Activated CD4-positive, alpha-beta memory T cell treated with anti-CD3 and anti-CD28 coated beads for 36 hours (primary cell): ENCODE measurements around the gene CD248. TPM values are rescaled to one million over a fixed set of nuclear protein-coding genes. Genes with fewer than 3 reads are reported as not detected.
"Not testable (repeated sequence)": the region's sequence is repeated elsewhere in the genome, so short reads cannot be mapped to it uniquely, and the experiment has no call there.

ENCODE experiments used
- CTCF ChIA-PET: fragments of 350-600 bp; sonication (Branson Sonifier 250); formaldehyde crosslinking; loops from one replicate; lab custom pipeline; 2021; ENCODE audit warnings: antibody characterized with exemption, inconsistent platforms; lab: Charles Lee
- POLR2A ChIA-PET: fragments of 350-600 bp; sonication (Branson Sonifier 250); formaldehyde crosslinking; loops from one replicate; lab custom pipeline; 2021; ENCODE audit warnings: antibody characterized with exemption; lab: Charles Lee
- DNase-seq: peaks from one replicate; pipeline ENCODE4 v3.0.0-alpha.2; 2020
- H3K27ac Mint-ChIP-seq: one replicate; pipeline ENCODE4 v1.8.0; 2021; ENCODE audit warnings: mixed read lengths
- H3K27me3 Mint-ChIP-seq: one replicate; pipeline ENCODE4 v1.8.0; 2021; ENCODE audit warnings: mixed read lengths
- H3K36me3 Mint-ChIP-seq: one replicate; pipeline ENCODE4 v1.8.0; 2021; ENCODE audit warnings: mixed read lengths
- H3K4me1 Mint-ChIP-seq: one replicate; pipeline ENCODE4 v1.8.0; 2021; ENCODE audit warnings: low read depth, mixed read lengths
- H3K4me3 Mint-ChIP-seq: one replicate; pipeline ENCODE4 v1.8.0; 2021; ENCODE audit warnings: mild to moderate bottlenecking, mixed read lengths
- H3K9me3 Mint-ChIP-seq: one replicate; pipeline ENCODE4 v1.8.0; 2021; ENCODE audit warnings: mixed read lengths
- intact Hi-C: fragments of 100-400 bp; cut with micrococcal nuclease; formaldehyde crosslinking; loops from one replicate; pipeline ENCODE4 v1.15.1; 2023
- total RNA-seq, 2 experiments: library from RNA; stranded (reverse); gene quantifications; one replicate each; pipeline ENCODE4 v1.2.3, GENCODE V29; 2021

CD248 gene
- total RNA-seq, 2 experiments from 2014 or later = not detected

DNA sequence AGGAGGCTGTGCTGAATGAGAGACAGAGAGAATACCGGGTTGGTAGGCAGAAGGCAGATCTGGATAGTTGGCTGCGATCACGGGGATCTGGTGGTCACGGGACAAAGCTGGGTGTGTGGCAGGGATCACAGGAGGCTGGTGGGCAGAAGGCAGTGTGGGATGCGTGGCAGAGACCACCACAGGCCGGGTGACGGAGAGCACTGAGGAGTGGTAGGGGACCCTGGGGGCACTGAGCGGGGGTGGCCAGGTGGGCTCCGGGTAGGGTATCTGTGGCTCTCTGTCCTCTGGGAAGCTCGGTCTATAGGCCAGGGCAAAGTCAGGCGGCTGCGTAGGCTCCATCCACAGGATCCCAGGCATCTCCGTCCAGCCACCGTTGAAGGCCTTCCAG lies 1.4 kb downstream of the CD248 start:
- H3K27me3 Mint-ChIP-seq = no peaks in the 10 kb centered on the region
- H3K4me1 Mint-ChIP-seq = peaks cover 29% of the 10 kb centered on the region
- CTCF ChIA-PET = interaction anchor here (0.7 kb wide), 1 partner anchor 13 kb away, joined by 3 read pairs; no protein-coding TSS in a partner anchor
- DNase-seq = no peak
- POLR2A ChIA-PET = no interaction called here
- H3K9me3 Mint-ChIP-seq = peaks cover 6% of the 10 kb centered on the region
- no peak overlapping the region for H3K27ac Mint-ChIP-seq
- intact Hi-C loops = no loop called here
- H3K36me3 Mint-ChIP-seq = no peaks in the 10 kb centered on the region
- no peak overlapping the region for H3K4me3 Mint-ChIP-seq

DNA sequence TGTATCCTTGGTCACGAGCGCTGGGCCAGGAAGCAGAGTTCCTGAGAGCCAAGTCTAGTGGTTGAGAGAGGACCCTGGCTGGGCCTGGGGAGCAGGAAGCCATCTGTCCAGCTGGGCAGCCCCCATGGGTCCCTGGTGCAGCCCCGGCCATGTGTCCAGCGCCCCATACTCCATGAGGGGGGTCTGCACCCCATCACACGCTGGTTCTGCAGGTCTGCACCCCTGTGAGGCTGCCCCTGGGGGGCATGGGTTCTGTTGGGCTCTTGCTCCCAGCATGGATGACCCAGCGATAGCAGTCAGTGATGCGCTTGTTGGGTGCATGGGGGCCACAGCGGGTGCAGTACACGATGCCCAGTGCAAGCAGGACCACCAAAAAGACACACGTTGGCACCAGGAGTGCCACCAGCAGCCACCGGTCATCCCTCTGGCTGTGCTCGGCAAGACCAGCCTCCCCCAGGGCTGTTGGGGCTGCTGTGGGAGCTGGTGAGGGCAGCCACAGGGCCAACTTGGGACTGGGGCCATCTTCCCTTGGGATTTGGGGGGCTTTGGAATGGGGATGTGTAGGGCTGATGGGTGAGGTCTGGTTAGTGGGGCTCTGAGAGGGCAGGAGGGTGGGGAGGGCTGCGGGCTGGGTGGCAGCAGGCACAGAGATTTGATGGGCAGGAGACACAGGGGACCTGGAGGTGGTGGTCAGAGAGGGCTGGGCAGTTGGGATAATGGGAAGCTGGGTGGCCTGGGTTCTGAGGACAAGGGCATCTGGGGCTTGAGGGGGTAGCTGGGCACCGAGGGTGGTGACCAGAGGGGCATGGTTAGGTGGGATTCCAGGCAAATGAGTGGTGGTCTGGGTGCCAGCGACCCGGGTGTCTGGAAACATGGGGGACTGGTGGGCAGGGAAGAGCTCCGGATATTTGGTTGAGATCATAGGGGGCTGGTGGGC lies 2.0 kb downstream of the CD248 start:
- Mint-ChIP-seq H3K27ac (no peak overlapping the region), H3K36me3 (no peaks in the 10 kb centered on the region), H3K4me1 (peaks cover 27% of the 10 kb centered on the region), H3K27me3 (no peaks in the 10 kb centered on the region), H3K4me3 (no peak overlapping the region), H3K9me3 (peaks cover under 1% of the 10 kb centered on the region)
- intact Hi-C loops = no loop called here
- ChIA-PET CTCF (interaction anchor here (0.7 kb wide), 1 partner anchor 14 kb away, joined by 3 read pairs; no protein-coding TSS in a partner anchor), POLR2A (no interaction called here)
- no peak for DNase-seq

DNA sequence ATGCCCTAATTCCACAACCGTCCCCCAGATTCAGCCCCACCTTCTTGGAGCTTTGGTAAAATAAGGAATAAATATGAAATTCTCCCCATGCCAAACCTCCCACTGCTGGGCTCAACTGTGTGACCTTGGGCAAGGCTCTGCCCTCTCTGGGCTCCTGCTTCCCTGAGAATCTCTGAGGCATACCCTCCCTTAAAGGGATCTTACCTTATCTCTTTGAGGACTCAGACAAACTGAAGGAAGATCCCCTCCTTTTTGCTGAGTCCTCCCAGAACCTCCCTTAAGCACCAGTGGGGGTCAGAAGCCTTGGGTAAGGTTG lies 2.7 kb downstream of the CD248 start:
- H3K36me3 Mint-ChIP-seq = no peaks in the 10 kb centered on the region
- H3K9me3 Mint-ChIP-seq = no peaks in the 10 kb centered on the region
- no peak overlapping the region for H3K4me3 Mint-ChIP-seq
- DNase-seq = no peak
- no peak overlapping the region for H3K27ac Mint-ChIP-seq
- ChIA-PET CTCF (interaction anchor here (1.9 kb wide), 1 partner anchor 18 kb away, joined by 9 read pairs; no protein-coding TSS in a partner anchor), POLR2A (interaction anchor here (1.1 kb wide), 1 partner anchor 531 kb away, joined by 3 read pairs; no protein-coding TSS in a partner anchor)
- H3K4me1 Mint-ChIP-seq = peaks cover 25% of the 10 kb centered on the region
- intact Hi-C loops = no loop called here
- H3K27me3 Mint-ChIP-seq = no peaks in the 10 kb centered on the region

DNA sequence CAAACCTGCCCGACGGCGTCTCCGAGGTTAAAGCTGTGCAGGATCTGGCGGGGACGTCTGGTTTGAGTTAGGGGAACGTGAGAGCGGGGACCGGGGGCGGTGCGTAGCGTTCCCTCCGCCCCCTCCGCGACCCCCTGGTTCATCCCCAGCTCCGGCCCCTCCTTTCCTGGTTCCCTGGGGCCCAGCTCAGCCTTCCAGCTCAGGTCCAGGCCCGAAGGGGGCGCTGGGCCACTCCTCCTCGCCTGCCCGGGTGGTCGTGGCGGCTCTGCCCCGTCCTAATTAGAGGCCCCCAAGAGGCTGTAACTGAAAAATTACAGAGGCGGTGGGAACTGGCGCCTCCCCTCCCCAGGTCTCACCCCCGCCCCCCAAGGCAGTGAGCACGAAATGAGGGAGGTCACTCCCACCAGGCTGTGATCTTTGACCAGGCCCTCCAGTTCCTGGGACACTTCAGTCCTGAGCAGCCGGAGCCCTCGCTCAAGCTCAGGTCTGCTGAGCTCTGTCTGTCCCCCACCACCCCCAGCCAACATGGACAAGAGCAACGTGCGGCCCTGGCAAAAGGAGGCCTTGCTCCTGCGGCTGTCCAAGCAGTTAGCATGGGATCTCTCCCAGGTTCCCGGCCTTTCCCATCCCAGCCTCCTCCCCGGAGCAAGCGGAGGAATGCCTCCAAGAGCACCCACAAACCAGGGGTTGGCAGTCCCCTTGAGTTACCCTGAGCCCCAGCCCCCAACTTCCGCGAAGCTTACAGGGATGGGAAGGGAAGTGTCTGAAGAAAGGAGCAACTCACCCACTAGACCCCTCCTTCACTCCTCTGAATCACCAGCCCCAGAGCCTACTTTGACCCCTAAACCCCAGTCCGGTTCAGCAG lies 3.3 kb downstream of the CD248 start:
- H3K27ac Mint-ChIP-seq = peak overlapping the region; percentile 77
- H3K36me3 Mint-ChIP-seq = no peaks in the 10 kb centered on the region
- no peaks in the 10 kb centered on the region for H3K27me3 Mint-ChIP-seq
- peaks cover 19% of the 10 kb centered on the region for H3K4me1 Mint-ChIP-seq
- ChIA-PET CTCF (interaction anchor here (0.6 to 2.9 kb wide), 10 partner anchors 12 to 637 kb away, joined by 3 to 45 read pairs (median 12); partner anchors contain the start of genes B4GAT1, BRMS1, MRPL11 and RIN1), POLR2A (interaction anchor here (0.5 to 2.1 kb wide), 5 partner anchors 19 to 531 kb away, joined by 3 to 5 read pairs (median 3); partner anchors contain the start of genes SF3B2 and SLC29A2)
- no peaks in the 10 kb centered on the region for H3K9me3 Mint-ChIP-seq
- intact Hi-C loops = no loop called here
- H3K4me3 Mint-ChIP-seq = peak overlapping the region; percentile 77
- no peak for DNase-seq

DNA sequence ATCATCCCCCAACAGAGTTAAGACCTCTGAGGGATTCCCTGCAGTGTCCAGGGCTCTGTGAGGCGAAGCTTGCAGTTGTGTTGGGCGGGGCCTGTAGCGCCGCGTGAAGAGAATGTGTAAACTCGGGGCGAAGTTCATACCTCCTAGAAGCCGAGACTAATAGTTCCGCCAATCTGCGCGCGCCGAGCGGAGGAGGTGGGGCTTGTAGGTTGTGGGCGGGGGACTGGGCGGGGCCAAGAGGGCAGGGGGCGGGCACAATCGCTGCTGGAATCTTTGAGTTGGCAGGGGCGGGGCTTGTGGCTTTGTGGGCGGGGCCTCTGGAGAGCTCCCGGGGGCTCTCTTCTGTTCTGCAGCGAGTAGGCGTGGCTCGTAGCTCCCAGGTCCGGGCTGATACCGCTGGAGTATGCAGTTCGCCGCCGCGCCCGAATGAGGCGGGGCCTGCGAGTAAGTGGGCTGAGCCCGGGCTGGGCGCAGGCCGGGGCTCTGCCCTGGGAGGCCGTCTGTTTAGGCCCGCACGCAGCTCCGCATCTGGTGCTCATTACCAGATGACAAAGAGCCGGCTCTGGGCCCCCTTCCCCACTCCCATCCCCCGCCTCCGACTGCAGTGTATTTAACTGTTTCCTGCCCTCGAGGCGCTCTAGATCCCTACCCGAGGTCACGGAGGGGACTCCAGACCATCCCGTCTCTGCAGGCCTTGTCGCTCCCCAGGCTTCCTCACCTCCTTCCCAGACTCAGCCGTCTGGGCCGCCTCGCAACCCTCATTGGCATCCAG lies 4.1 kb downstream of the CD248 start:
- ChIA-PET POLR2A (interaction anchor here (0.5 to 2.1 kb wide), 9 partner anchors 14 to 532 kb away, joined by 3 to 9 read pairs (median 3); partner anchors contain the start of genes BRMS1, SF3B2, SLC29A2 and YIF1A), CTCF (interaction anchor here (0.6 to 2.9 kb wide), 20 partner anchors 10 to 636 kb away, joined by 3 to 45 read pairs (median 8); partner anchors contain the start of genes B4GAT1, BRMS1, DPP3 and MRPL11)
- Mint-ChIP-seq H3K27ac (peak overlapping the region; percentile 77), H3K4me3 (peak overlapping the region; percentile 77), H3K4me1 (peaks cover 12% of the 10 kb centered on the region), H3K27me3 (no peaks in the 10 kb centered on the region), H3K36me3 (no peaks in the 10 kb centered on the region), H3K9me3 (no peaks in the 10 kb centered on the region)
- DNase-seq = peak; percentile 95
- intact Hi-C loops = loop anchor here (1.0 kb wide), 5 partner anchors 16 to 59 kb away; partner anchors contain the start of genes BRMS1, RAB1B, SLC29A2 and YIF1A

DNA sequence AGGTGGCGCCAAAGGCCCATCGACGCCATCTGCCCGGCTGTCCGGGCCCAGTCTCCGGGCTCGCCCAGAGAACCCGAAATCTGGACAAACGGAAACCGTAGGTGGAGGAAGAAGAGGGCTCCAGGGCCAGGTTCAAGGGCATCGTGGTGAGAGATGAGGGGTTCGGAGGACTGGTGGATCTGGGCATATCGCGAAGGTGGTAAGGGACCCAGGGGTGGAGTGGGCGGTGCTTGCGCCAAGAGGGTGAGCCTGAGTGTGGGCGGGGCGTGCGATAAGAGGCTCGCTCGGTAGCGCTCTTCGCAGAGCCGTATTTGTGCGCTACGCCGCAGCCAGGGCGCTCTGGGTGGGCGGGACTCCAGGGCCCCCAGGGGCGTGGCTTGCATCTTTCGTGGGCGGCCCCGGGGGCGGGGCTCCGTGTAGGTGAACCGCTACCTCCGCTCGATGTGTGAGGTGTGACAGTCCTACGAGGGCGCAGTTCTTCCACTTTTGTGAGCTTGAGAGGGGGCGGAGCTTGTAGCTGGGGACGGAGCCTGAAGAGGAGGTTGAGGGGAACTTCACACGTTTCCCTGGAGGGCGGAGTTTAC lies 4.8 kb downstream of the CD248 start:
- DNase-seq = peak; percentile 97
- POLR2A ChIA-PET = interaction anchor here (0.9 to 2.1 kb wide), 7 partner anchors 15 to 260 kb away, joined by 3 to 9 read pairs (median 4); partner anchors contain the start of genes BRMS1, SF3B2, SLC29A2 and YIF1A
- Mint-ChIP-seq H3K36me3 (no peaks in the 10 kb centered on the region), H3K27ac (peak overlapping the region; percentile 77), H3K27me3 (no peaks in the 10 kb centered on the region), H3K9me3 (no peaks in the 10 kb centered on the region), H3K4me3 (peak overlapping the region; percentile 77), H3K4me1 (peaks cover 5% of the 10 kb centered on the region)
- intact Hi-C loops = loop anchor here (1.0 kb wide), 6 partner anchors 16 to 77 kb away; partner anchors contain the start of genes BRMS1, RAB1B, SLC29A2 and YIF1A
- CTCF ChIA-PET = interaction anchor here (0.6 to 2.9 kb wide), 34 partner anchors 10 to 168 kb away, joined by 3 to 45 read pairs (median 5); partner anchors contain the start of genes B4GAT1, BRMS1, DPP3 and MRPL11

DNA sequence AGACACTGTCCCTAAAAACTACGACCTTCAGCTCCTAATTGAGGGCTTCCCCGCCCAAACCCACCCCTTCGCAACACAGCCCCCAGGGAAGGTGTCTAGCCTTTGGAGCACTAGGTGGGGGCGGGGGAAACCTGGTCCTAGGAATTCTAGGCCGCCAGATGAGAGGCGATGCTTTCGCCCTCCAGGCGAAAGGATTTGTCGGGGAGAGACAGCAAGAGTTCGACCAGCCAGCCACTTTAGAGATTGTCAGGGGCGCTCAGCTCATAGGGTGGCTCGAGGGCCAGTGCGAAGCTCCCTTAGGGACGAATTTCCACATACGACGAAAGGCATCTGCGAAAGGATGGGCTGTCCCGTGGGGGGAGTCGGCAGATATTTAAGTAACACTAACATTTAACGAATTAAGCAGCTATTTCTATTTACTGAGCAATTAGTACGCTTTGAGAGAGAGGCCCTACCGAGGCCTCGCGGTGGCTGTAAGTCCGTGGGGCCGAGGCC lies 5.3 kb downstream of the CD248 start:
- peak overlapping the region; percentile 77 for H3K4me3 Mint-ChIP-seq
- H3K27ac Mint-ChIP-seq = peak overlapping the region; percentile 77
- H3K4me1 Mint-ChIP-seq = peaks cover 5% of the 10 kb centered on the region
- CTCF ChIA-PET = interaction anchor here (0.6 to 2.9 kb wide), 30 partner anchors 9 to 169 kb away, joined by 3 to 45 read pairs (median 4); partner anchors contain the start of genes B4GAT1, BRMS1, DPP3 and MRPL11
- H3K27me3 Mint-ChIP-seq = no peaks in the 10 kb centered on the region
- POLR2A ChIA-PET = interaction anchor here (0.6 to 2.1 kb wide), 5 partner anchors 16 to 60 kb away, joined by 3 to 9 read pairs (median 5); partner anchors contain the start of genes BRMS1, SLC29A2 and YIF1A
- intact Hi-C loops = loop anchor here (1.0 kb wide), 1 partner anchor 78 kb away; no protein-coding TSS in a partner anchor
- no peak for DNase-seq
- no peaks in the 10 kb centered on the region for H3K9me3 Mint-ChIP-seq
- no peaks in the 10 kb centered on the region for H3K36me3 Mint-ChIP-seq

DNA sequence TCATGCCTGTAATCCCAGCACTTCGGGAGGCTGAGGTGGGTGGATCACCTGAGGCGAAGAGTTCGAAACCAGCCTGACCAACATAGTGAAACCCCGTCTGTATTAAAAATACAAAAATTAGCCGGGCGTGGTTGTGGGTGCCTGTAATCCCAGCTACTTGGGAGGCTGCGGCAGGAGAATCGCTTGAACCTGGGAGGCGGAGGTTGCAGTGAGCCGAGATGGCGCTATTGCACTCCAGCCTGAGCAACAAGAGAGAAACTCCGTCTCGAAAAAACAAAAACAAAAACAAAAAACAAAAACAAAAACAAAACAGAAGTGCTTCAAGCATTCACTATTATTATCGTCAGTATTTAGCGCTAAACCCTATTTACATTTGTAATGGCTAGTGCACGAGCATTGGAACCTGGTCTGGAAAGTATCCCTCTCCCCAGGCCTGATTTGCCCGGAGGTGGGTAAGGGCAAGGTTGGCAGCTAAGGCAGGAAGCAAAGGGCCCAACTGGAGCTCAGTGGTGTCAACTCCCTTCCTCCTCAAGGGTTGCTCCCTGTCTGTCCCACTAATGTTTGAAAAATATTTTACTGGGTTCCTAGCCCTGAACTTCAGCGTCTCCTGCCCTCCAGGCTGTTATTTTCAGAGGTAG lies 5.9 kb downstream of the CD248 start:
- not testable (repeated sequence) for H3K27ac Mint-ChIP-seq, H3K9me3 Mint-ChIP-seq, H3K4me3 Mint-ChIP-seq, H3K4me1 Mint-ChIP-seq, H3K27me3 Mint-ChIP-seq, H3K36me3 Mint-ChIP-seq, DNase-seq
- POLR2A ChIA-PET = interaction anchor here (0.6 to 2.1 kb wide), 2 partner anchors 22 to 61 kb away, joined by 3 to 5 read pairs; partner anchors contain the start of genes SLC29A2 and YIF1A
- intact Hi-C loops = loop anchor here (1.0 kb wide), 1 partner anchor 78 kb away; no protein-coding TSS in a partner anchor
- CTCF ChIA-PET = interaction anchor here (0.6 to 2.9 kb wide), 30 partner anchors 9 to 1268 kb away, joined by 3 to 45 read pairs (median 4); partner anchors contain the start of genes B4GAT1, BRMS1, MRPL11 and RIN1

DNA sequence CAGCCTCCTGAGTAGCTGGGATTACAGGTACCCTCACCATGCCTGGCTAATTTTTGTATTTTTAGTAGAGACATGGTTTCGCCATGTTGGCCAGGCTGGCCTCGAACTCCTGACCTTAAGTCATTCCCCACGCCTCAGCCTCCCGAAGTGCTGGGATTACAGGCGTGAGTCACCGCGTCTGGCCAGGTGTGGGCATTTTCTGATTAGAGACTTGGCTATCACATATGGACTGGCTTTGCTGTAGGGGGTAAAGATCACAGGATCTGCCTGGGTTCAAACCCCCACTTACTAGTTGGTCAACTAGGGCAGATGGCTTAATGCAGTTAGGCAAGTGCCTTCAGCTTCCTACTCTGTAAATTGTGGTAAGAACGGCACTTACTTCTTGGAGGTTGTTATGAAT lies 6.5 kb downstream of the CD248 start:
- no peak overlapping the region for H3K27ac Mint-ChIP-seq
- no peaks in the 10 kb centered on the region for H3K9me3 Mint-ChIP-seq
- ChIA-PET POLR2A (no interaction called here), CTCF (interaction anchor here (0.7 to 2.5 kb wide), 4 partner anchors 76 to 1267 kb away, joined by 3 to 34 read pairs (median 4); no protein-coding TSS in a partner anchor)
- H3K36me3 Mint-ChIP-seq = no peaks in the 10 kb centered on the region
- no peak for DNase-seq
- H3K4me3 Mint-ChIP-seq = no peak overlapping the region
- intact Hi-C loops = no loop called here
- H3K27me3 Mint-ChIP-seq = no peaks in the 10 kb centered on the region
- H3K4me1 Mint-ChIP-seq = peaks cover 5% of the 10 kb centered on the region
